K562 (cell line): ENCODE results near the gene LSM12. TPM values are rescaled to one million over a fixed set of nuclear protein-coding genes. Genes with fewer than 3 reads are reported as not detected.

Source experiments
- ATAC-seq: fragments of 200-7000 bp; cut with Tn5 transposase; 3 replicates; pipeline ENCODE4 v1.9.1; 2020; ENCODE audit warnings: moderate library complexity
- BruUV-seq: library from RNA; stranded (reverse); fragments of 400-500 nt; replicated peaks from 2 replicates; lab custom pipeline; 2021; lab: Mats Ljungman, UMichigan
- CTCF ChIA-PET: fragments of 300-600 bp; formaldehyde crosslinking; extraction: SDS; loops from one replicate; lab custom pipeline; 2021; ENCODE audit warnings: low intra/inter-chr PET ratio; lab: Yijun Ruan, JAX
- POLR2A ChIA-PET: fragments of 300-600, 350-650 bp; sonication (Branson Sonifier 250); formaldehyde crosslinking; extraction: SDS; loops from one replicate; lab custom pipeline; 2021; ENCODE audit warnings: antibody characterized with exemption, inconsistent platforms; lab: Yijun Ruan, JAX
- DNase-seq, 4 experiments: peaks; one replicate each; pipeline versions ENCODE4 v3.0.0 to v3.0.0-alpha.2; 2011 to 2018; ENCODE audit warnings: low spot score in 3 of 4, mixed read lengths in 3 of 4; ENCODE audit errors: extremely low read depth in 1 of 4
- FAIRE-seq: peaks from 2 replicates; lab custom pipeline; 2011; peaks lifted over from hg19 to GRCh38; lab: Jason Lieb, UNC
- H2AFZ ChIP-seq: 2 replicates; pipeline ENCODE4 v1.6.0; 2011; ENCODE audit warnings: low read depth, low read length, control low read depth, inconsistent platforms
- H3K27ac ChIP-seq: fragments of 200-600 bp; 3 replicates; pipeline ENCODE4 v1.8.0; 2011; ENCODE audit warnings: low read depth, mild to moderate bottlenecking, control low read depth, inconsistent platforms, low read length, moderate library complexity, mixed read lengths; ENCODE audit errors: extremely low read depth
- H3K27me3 ChIP-seq, 2 experiments: fragments of 300-600 bp in 1 of 2; 2 replicates in 1 of 2; 3 replicates in 1 of 2; pipeline versions ENCODE4 v1.6.0 to v1.8.0; 2011; ENCODE audit warnings: inconsistent platforms in 2 of 2, low read length in 2 of 2, mild to moderate bottlenecking in 1 of 2, mixed read lengths in 1 of 2, moderate library complexity in 1 of 2; ENCODE audit not compliant: control insufficient read depth in 2 of 2, insufficient read depth in 2 of 2
- H3K36me3 ChIP-seq: fragments of 300-600 bp; 3 replicates; pipeline ENCODE4 v1.8.0; 2011; ENCODE audit warnings: mild to moderate bottlenecking, low read length, inconsistent platforms; ENCODE audit not compliant: control insufficient read depth, insufficient read depth
- H3K4me1 ChIP-seq, 2 experiments: fragments of 200-600 bp in 1 of 2; replicated peaks in 1 of 2; 2 replicates in 1 of 2; 3 replicates in 1 of 2; pipeline versions ENCODE4 v1.5.1 to v1.8.0; 2011; ENCODE audit warnings: inconsistent platforms in 2 of 2, low read length in 2 of 2, mild to moderate bottlenecking in 1 of 2, mixed read lengths in 1 of 2, moderate library complexity in 1 of 2; ENCODE audit not compliant: control insufficient read depth in 2 of 2, insufficient read depth in 2 of 2
- H3K4me2 ChIP-seq: 2 replicates; pipeline ENCODE4 v1.6.1; 2011; ENCODE audit warnings: low read length, control low read depth, inconsistent platforms, mixed read lengths; ENCODE audit not compliant: insufficient read depth
- H3K4me3 ChIP-seq: fragments of 200-600 bp; sonication (generic), shearing (Covaris generic); 2 replicates; pipeline ENCODE4 v1.5.1; 2016; ENCODE audit warnings: control low read depth, inconsistent platforms
- H3K79me2 ChIP-seq: fragments of 200-600 bp; 3 replicates; pipeline ENCODE4 v1.8.0; 2011; ENCODE audit warnings: low read length, inconsistent platforms; ENCODE audit not compliant: control insufficient read depth, insufficient read depth
- H3K9ac ChIP-seq, 2 experiments: 2 replicates each; pipeline versions ENCODE4 v1.6.0 to v1.6.1; 2011; ENCODE audit warnings: low read depth in 2 of 2, low read length in 2 of 2, control low read depth in 1 of 2, inconsistent platforms in 1 of 2, mild to moderate bottlenecking in 1 of 2, mixed read lengths in 1 of 2; ENCODE audit not compliant: insufficient read depth in 1 of 2
- H3K9me1 ChIP-seq: one replicate; pipeline ENCODE4 v1.6.0; 2011; ENCODE audit warnings: inconsistent platforms, mild to moderate bottlenecking, low read length, moderate library complexity; ENCODE audit not compliant: control insufficient read depth, insufficient read depth
- H3K9me3 ChIP-seq: replicated peaks from 2 replicates; pipeline ENCODE4 v1.5.1; 2011; ENCODE audit warnings: low read depth, low read length, inconsistent platforms; ENCODE audit not compliant: control insufficient read depth, insufficient read depth
- H4K20me1 ChIP-seq: replicated peaks from 2 replicates; pipeline ENCODE4 v1.6.1; 2011; ENCODE audit warnings: low read length, inconsistent platforms, mixed read lengths; ENCODE audit not compliant: control insufficient read depth, insufficient read depth
- CBFA2T2 ChIP-seq: fragments of 450-650 bp; conservative IDR thresholded peaks from 2 replicates; pipeline ENCODE4 v1.6.1; 2017; ENCODE audit warnings: mild to moderate bottlenecking
- CTBP1 ChIP-seq: fragments of 450-650 bp; IDR thresholded peaks from 2 replicates; pipeline ENCODE4 v1.6.1; 2016; ENCODE audit warnings: borderline replicate concordance
- GABPB2 ChIP-seq: fragments of 250-450 bp; sonication (Bioruptor Pico); conservative IDR thresholded peaks from 2 replicates; pipeline ENCODE4 v1.5.1; 2021; ENCODE audit warnings: mild to moderate bottlenecking
- GTF3C2 ChIP-seq: IDR thresholded peaks from 3 replicates; pipeline ENCODE4 v1.6.1; 2011; ENCODE audit warnings: borderline replicate concordance, mild to moderate bottlenecking, moderate library complexity; ENCODE audit not compliant: insufficient read length; ENCODE audit errors: extremely low read depth
- HOXB6 ChIP-seq: fragments of 250-450 bp; sonication (Bioruptor Pico); IDR thresholded peaks from 2 replicates; pipeline ENCODE4 v1.5.1; 2022; ENCODE audit warnings: mild to moderate bottlenecking, borderline replicate concordance
- KLF16 ChIP-seq: IDR thresholded peaks from 2 replicates; pipeline ENCODE4 v1.6.1; 2016; ENCODE audit warnings: antibody characterized with exemption
- NFE2L1 ChIP-seq: fragments of 450-650 bp; IDR thresholded peaks from 2 replicates; pipeline ENCODE4 v1.6.1; 2016; ENCODE audit warnings: missing genetic modification characterization, low read depth, mild to moderate bottlenecking, missing compliant biosample characterization, moderate library complexity, borderline replicate concordance
- PHB ChIP-seq: fragments of 250-450 bp; sonication (Bioruptor Pico); IDR thresholded peaks from 2 replicates; pipeline ENCODE4 v1.5.0; 2021
- PHF21A ChIP-seq: fragments of 450-650 bp; IDR thresholded peaks from 2 replicates; pipeline ENCODE4 v1.6.1; 2017; ENCODE audit warnings: low read depth, borderline replicate concordance
- POLR3A ChIP-seq: IDR thresholded peaks from 2 replicates; pipeline ENCODE4 v1.6.1; 2011; ENCODE audit warnings: borderline replicate concordance, mild to moderate bottlenecking, moderate library complexity; ENCODE audit not compliant: insufficient read length, insufficient read depth; ENCODE audit errors: extremely low read depth
- SPI1 ChIP-seq: IDR thresholded peaks from 2 replicates; pipeline ENCODE4 v1.6.1; 2011; ENCODE audit warnings: low read depth, low read length, control low read depth, borderline replicate concordance
- TCF3 ChIP-seq: sonication (generic); formaldehyde crosslinking; IDR thresholded peaks from 2 replicates; pipeline ENCODE4 v1.4.0; 2020; ENCODE audit warnings: mild to moderate bottlenecking, missing genetic modification reagents
- TCF7L2 ChIP-seq: fragments of 150-350 bp; IDR thresholded peaks from 2 replicates; pipeline ENCODE4 v1.6.1; 2016; ENCODE audit warnings: low read depth, mild to moderate bottlenecking, low read length, moderate library complexity
- ZBED1 ChIP-seq: IDR thresholded peaks from 2 replicates; pipeline ENCODE4 v1.6.1; 2014
- ZBTB5 ChIP-seq: fragments of 450-650 bp; IDR thresholded peaks from 2 replicates; pipeline ENCODE4 v1.6.1; 2017; ENCODE audit warnings: antibody characterized with exemption
- ZKSCAN1 ChIP-seq: fragments of 150-350 bp; IDR thresholded peaks from 2 replicates; pipeline ENCODE4 v1.6.1; 2016; ENCODE audit warnings: low read depth, low read length
- WGBS: fragments of 100-300 bp; shearing (Covaris generic); methylation state at CpG from one replicate; pipeline ENCODE4 v1.1.6; 2016; ENCODE audit warnings: low coverage, mixed read lengths; ENCODE audit not compliant: insufficient coverage; ENCODE audit errors: missing lambda C conversion rate; 5-methylcytosine and 5-hydroxymethylcytosine counted together
- in situ Hi-C: fragments of 300-500 bp; cut with MboI; formaldehyde crosslinking; loops from 4 replicates; pipeline ENCODE4 v1.15.0; 2018; ENCODE audit warnings: inconsistent platforms, mixed read lengths
- intact Hi-C: fragments of 100-400 bp; cut with micrococcal nuclease; formaldehyde crosslinking; loops from 2 replicates; pipeline ENCODE4 v1.14.2; 2022
- polyA plus RNA-seq, 8 experiments: library from polyadenylated mRNA; depleted of rRNA in 4 of 8; stranded (reverse) in 5 of 8; unstranded in 3 of 8; fragments of >200 nt; fragmentation: Nextera tagmentation in 2 of 8; fragmentation: Illumina TruSeq in 1 of 8; extraction: Ambion mirVana in 2 of 8; extraction: Trizol in 1 of 8; gene quantifications; 2 replicates each; pipeline versions ENCODE4 v1.2.1 to v1.2.3, GENCODE V29; 2011 to 2014; ENCODE audit warnings: inconsistent platforms in 1 of 8, missing spikeins in 1 of 8
- total RNA-seq, 7 experiments: library from RNA; depleted of rRNA in 6 of 7; stranded (reverse); fragments of >200 nt in 6 of 7; fragmentation: Illumina TruSeq in 2 of 7; extraction: Trizol in 2 of 7; gene quantifications; 2 replicates each; pipeline versions ENCODE4 v1.2.1 to v1.2.3, GENCODE V29; 2011 to 2021; ENCODE audit warnings: low replicate concordance in 1 of 7

The LSM12 gene
- total and polyA plus RNA-seq, 9 of the 15 experiments (the other 6 are each of a cell fraction or from before 2014, with no cell fraction given) = 53.0 to 258 (median 89.3) TPM

GRCh38 chr17:44061446-44061845 is 5.0 kb downstream of the LSM12 start:
- no peak for TF ChIP-seq PHB
- TF ChIP-seq NFE2L1 (tag) = no peak
- no peak for TF ChIP-seq POLR3A
- no peak for TF ChIP-seq ZBED1
- TF ChIP-seq CBFA2T2 = no peak
- no peak for TF ChIP-seq CTBP1
- TF ChIP-seq GABPB2 (CRISPR knock-in tag) = no peak
- TF ChIP-seq ZKSCAN1 = no peak
- no peak for TF ChIP-seq KLF16
- no peak for TF ChIP-seq HOXB6 (CRISPR knock-in tag)
- no peak for TF ChIP-seq GTF3C2
- TF ChIP-seq ZBTB5 = no peak
- TF ChIP-seq SPI1 = no peak
- no peak for TF ChIP-seq TCF7L2
- TF ChIP-seq PHF21A = no peak
- TF ChIP-seq TCF3 = no peak
- TF ChIP-seq, all 486 proteins: peak for 0
- 71% methylated on average over 1 of the region's 1 CpG for WGBS
- no peak overlapping the region for H3K27ac ChIP-seq
- H3K4me3 ChIP-seq = no peak overlapping the region
- H3K9me3 ChIP-seq = no peaks in the 10 kb centered on the region
- H4K20me1 ChIP-seq = peaks cover 10% of the 10 kb centered on the region; the same call in 1 of the 2 replicates
- H2AFZ ChIP-seq = no peak overlapping the region
- intact Hi-C loops (no loop called here), in situ Hi-C loops (no loop called here)
- peaks cover 6 to 14% of the 10 kb centered on the region in 2 experiments; a peak in 3 of 5 replicates for H3K4me1 ChIP-seq
- ChIA-PET POLR2A (interaction anchor here (0.7 to 1.6 kb wide), 4 partner anchors 8 to 109 kb away, joined by 3 to 5 read pairs (median 4); partner anchors contain the start of gene HDAC5), CTCF (no interaction called here)
- no peaks in the 10 kb centered on the region for H3K27me3 ChIP-seq
- H3K36me3 ChIP-seq = peaks cover 70% of the 10 kb centered on the region
- H3K4me2 ChIP-seq = no peak overlapping the region
- H3K9ac ChIP-seq = no peak overlapping the region
- FAIRE-seq (no peak), ATAC-seq (no peak), DNase-seq (no peak)
- peaks cover 92% of the 10 kb centered on the region for H3K79me2 ChIP-seq
- no peaks in the 10 kb centered on the region for H3K9me1 ChIP-seq
- no TSS peak for BruUV-seq
